Peyer's patch (tissue), 4 donors: ENCODE results near the gene ZC2HC1B.

ENCODE experiments used
- CTCF ChIP-seq, 6 experiments: fragments of 450-650 bp in 4 of 6; fragments of 200-600 bp in 2 of 6; sonication (generic) in 1 of 6; IDR thresholded peaks; one replicate each; pipeline ENCODE4 v1.5.1; 2017 to 2019; ENCODE audit warnings: antibody characterized with exemption in 6 of 6, mild to moderate bottlenecking in 3 of 6, moderate library complexity in 1 of 6
- POLR2A ChIP-seq, 2 donors: fragments of 450-650 bp; IDR thresholded peaks; one replicate each; pipeline ENCODE4 v1.5.1; 2017; ENCODE audit warnings: antibody characterized with exemption in 2 of 2, mild to moderate bottlenecking in 2 of 2, moderate library complexity in 2 of 2

DNA sequence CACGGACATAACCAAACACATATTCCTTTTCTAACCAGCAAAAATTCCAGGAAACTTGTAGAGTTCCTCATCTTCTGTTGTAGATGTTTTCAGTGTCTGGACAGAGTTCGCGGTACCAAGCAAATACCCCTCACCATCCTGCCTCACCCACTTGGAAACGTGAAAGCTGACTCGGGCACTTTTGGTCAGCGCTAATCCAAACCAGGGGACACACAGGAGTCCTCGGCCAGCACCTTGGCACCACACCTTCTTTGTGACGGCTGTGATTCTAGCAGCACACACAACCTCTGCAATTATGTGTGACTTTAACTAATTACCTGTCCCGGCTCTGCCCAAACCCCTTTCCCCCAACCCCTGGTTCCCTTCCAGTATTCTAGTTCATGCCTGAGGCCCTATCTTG, 85.7 kb downstream of the ZC2HC1B start:
- TF ChIP-seq CTCF (IDR thresholded peaks at IDR 0.05) (no peak), POLR2A (IDR thresholded peaks at IDR 0.05) (no peak)
